KMS-11 (cell line): ENCODE data around the gene MAGEB17.

Experiments used
- H2AFZ ChIP-seq: fragments of 200-600 bp; sonication (generic); 2 replicates; pipeline ENCODE4 v1.6.1; 2016; ENCODE audit warnings: antibody characterized with exemption, mixed run types, low read depth
- H3K27ac ChIP-seq: fragments of 200-600 bp; sonication (generic); 2 replicates; pipeline ENCODE4 v1.6.1; 2016; ENCODE audit warnings: mild to moderate bottlenecking, mixed run types
- H3K27me3 ChIP-seq: fragments of 200-600 bp; sonication (generic); 2 replicates; pipeline ENCODE4 v1.6.1; 2017; ENCODE audit warnings: mild to moderate bottlenecking, low read depth, mixed run types, moderate library complexity; ENCODE audit not compliant: insufficient read depth
- H3K36me3 ChIP-seq: fragments of 200-600 bp; sonication (generic); 2 replicates; pipeline ENCODE4 v1.6.1; 2017; ENCODE audit warnings: mild to moderate bottlenecking, mixed run types; ENCODE audit not compliant: insufficient read depth
- H3K4me1 ChIP-seq: fragments of 200-600 bp; sonication (generic); 2 replicates; pipeline ENCODE4 v1.6.1; 2016; ENCODE audit warnings: mild to moderate bottlenecking, low read depth, mixed run types; ENCODE audit not compliant: poor library complexity, severe bottlenecking
- H3K4me2 ChIP-seq: fragments of 200-600 bp; sonication (generic); 2 replicates; pipeline ENCODE4 v1.7.0; 2016; ENCODE audit warnings: mild to moderate bottlenecking, mixed run types
- H3K4me3 ChIP-seq: fragments of 200-600 bp; sonication (generic); IDR thresholded peaks from 2 replicates; pipeline ENCODE4 v1.6.1; 2017; ENCODE audit warnings: low read depth, low read length, mixed read lengths; ENCODE audit not compliant: insufficient read depth
- H3K79me2 ChIP-seq: fragments of 200-600 bp; sonication (generic); 2 replicates; pipeline ENCODE4 v1.6.1; 2016; ENCODE audit warnings: low read depth, mixed run types; ENCODE audit not compliant: insufficient read depth
- H3K9ac ChIP-seq: fragments of 200-600 bp; sonication (generic); 2 replicates; pipeline ENCODE4 v1.6.1; 2016; ENCODE audit warnings: mild to moderate bottlenecking, mixed run types
- H4K20me1 ChIP-seq: fragments of 200-600 bp; sonication (generic); 2 replicates; pipeline ENCODE4 v1.6.1; 2016; ENCODE audit warnings: mild to moderate bottlenecking, mixed run types; ENCODE audit not compliant: insufficient read depth
- CTCF ChIP-seq: fragments of 200-600 bp; sonication (generic); conservative IDR thresholded peaks from 2 replicates; pipeline ENCODE4 v1.6.1; 2017; ENCODE audit warnings: low read depth, mild to moderate bottlenecking, antibody characterized with exemption, low read length, moderate library complexity, mixed read lengths

Gene MAGEB17

DNA sequence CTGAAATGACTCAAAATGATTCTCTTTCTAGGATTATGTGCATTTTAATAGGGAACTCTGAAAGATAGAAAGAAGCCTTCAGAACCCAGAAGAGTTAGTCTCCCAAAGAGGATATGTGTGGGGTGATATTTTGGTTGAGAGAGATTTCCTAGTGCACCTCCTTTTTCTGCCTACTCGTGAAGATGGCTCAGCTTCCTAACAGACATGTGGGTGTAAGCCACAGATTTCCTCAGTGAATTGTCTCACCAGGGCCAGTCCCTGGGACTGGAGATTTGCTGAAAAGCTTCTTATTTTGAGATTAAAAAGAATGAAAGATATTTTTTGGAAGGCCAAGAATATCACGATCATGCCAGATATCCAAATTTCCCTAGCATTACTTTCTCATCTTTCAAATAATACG, 42.8 kb downstream of the MAGEB17 start:
- Histone ChIP-seq H2AFZ (no peak overlapping the region), H3K27me3 (no peaks in the 10 kb centered on the region), H3K27ac (no peak overlapping the region), H3K4me3 (no peak overlapping the region), H4K20me1 (no peaks in the 10 kb centered on the region), H3K36me3 (no peaks in the 10 kb centered on the region), H3K4me2 (no peak overlapping the region), H3K79me2 (no peaks in the 10 kb centered on the region), H3K9ac (no peak overlapping the region), H3K4me1 (no peaks in the 10 kb centered on the region)
- no peak for TF ChIP-seq CTCF

DNA sequence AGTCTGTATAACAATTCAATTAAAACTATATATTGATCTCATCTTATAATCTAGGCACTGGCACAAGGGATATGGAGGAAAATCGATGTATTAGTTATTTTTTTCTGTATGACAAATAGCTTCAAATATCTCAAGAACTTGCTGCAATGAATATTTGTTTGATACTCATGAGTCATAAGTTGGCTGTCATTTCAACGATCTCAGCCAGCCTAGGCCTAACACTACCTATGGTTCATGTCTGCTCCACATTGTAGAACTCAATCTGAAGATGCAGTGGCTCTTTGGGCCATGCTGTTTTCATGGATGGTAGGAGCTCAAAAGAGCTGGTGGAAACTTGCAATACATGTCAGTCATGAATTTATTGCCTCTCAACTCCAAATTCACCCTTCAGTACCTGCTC, 44.7 kb downstream of the MAGEB17 start:
- no peaks in the 10 kb centered on the region for H4K20me1 ChIP-seq
- no peak overlapping the region for H2AFZ ChIP-seq
- H3K27me3 ChIP-seq, result no peaks in the 10 kb centered on the region
- no peak overlapping the region for H3K4me3 ChIP-seq
- no peak overlapping the region for H3K9ac ChIP-seq
- H3K36me3 ChIP-seq, result no peaks in the 10 kb centered on the region
- H3K4me1 ChIP-seq, result no peaks in the 10 kb centered on the region
- no peak overlapping the region for H3K4me2 ChIP-seq
- TF ChIP-seq CTCF, result no peak
- H3K79me2 ChIP-seq, result no peaks in the 10 kb centered on the region
- no peak overlapping the region for H3K27ac ChIP-seq

DNA sequence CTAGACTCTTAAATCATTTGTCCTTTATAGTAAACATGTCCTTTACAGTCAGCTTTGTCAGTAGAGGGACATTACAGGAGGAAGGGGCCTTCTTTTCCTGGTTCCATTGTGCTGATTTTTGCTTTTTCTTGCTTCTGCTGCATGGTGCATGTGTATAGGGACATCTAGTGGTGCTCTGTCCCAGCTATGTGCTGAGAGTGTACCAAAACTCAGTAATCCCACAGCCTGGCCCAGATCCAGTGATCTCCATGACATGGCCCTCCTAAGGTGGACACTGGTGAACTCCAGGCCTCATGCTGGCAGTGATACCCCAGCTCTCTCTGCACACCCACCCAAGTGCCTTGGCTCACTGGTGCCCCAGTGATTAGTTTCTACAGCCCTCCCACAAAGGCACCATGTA, 45.2 kb downstream of the MAGEB17 start:
- Histone ChIP-seq H3K27ac (no peak overlapping the region), H3K27me3 (no peaks in the 10 kb centered on the region), H3K4me1 (no peaks in the 10 kb centered on the region), H3K4me3 (no peak overlapping the region), H2AFZ (no peak overlapping the region), H3K36me3 (no peaks in the 10 kb centered on the region), H3K79me2 (no peaks in the 10 kb centered on the region), H4K20me1 (no peaks in the 10 kb centered on the region), H3K9ac (no peak overlapping the region), H3K4me2 (no peak overlapping the region)
- TF ChIP-seq CTCF, result no peak

DNA sequence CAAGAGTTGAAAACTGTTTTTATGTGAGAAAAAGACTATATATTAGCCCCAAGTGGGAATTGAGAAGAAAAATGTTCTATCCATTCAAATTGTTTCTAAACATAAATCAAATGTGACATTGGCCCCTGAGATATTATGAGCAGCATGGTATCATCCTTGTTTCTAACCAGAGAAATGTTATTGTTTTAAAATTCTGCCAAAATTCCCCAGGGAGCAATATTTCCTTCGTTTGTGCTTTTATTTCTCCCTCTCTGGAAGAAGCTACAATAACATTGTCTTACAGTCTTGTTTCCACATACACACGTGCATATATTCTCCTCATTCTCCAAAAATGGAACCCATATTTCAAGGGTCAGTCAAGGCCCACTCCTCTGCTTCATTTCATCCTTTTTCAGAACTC, 46.7 kb downstream of the MAGEB17 start:
- H3K36me3 ChIP-seq, result no peaks in the 10 kb centered on the region
- H3K4me3 ChIP-seq, result no peak overlapping the region
- no peak overlapping the region for H2AFZ ChIP-seq
- H3K27ac ChIP-seq, result no peak overlapping the region
- no peaks in the 10 kb centered on the region for H3K4me1 ChIP-seq
- no peaks in the 10 kb centered on the region for H3K27me3 ChIP-seq
- no peaks in the 10 kb centered on the region for H3K79me2 ChIP-seq
- no peak overlapping the region for H3K9ac ChIP-seq
- no peaks in the 10 kb centered on the region for H4K20me1 ChIP-seq
- no peak overlapping the region for H3K4me2 ChIP-seq
- TF ChIP-seq CTCF, result no peak

- no peak overlapping the region for H2AFZ ChIP-seq
- H3K9ac ChIP-seq, result no peak overlapping the region
- H3K79me2 ChIP-seq, result no peaks in the 10 kb centered on the region
- H3K4me3 ChIP-seq, result no peak overlapping the region
- TF ChIP-seq CTCF, result no peak
- no peak overlapping the region for H3K27ac ChIP-seq
- no peaks in the 10 kb centered on the region for H3K27me3 ChIP-seq
- no peaks in the 10 kb centered on the region for H4K20me1 ChIP-seq
- H3K4me1 ChIP-seq, result no peaks in the 10 kb centered on the region
- H3K36me3 ChIP-seq, result no peaks in the 10 kb centered on the region
- no peak overlapping the region for H3K4me2 ChIP-seq
These were observed 48.4 kb downstream of the MAGEB17 start for GRCh38 chrX:16215660-16216059.
